Suprapubic skin (tissue), 3 donors: Measurements from ENCODE around the gene ARHGAP5.

Experiments used
- CTCF ChIP-seq, 2 donors: fragments of 200-600 bp in 1 of 2; fragments of 450-650 bp in 1 of 2; sonication (generic) in 1 of 2; IDR thresholded peaks; one replicate each; pipeline ENCODE4 v1.5.1; 2016 to 2019; ENCODE audit warnings: antibody characterized with exemption in 2 of 2, mild to moderate bottlenecking in 1 of 2, moderate library complexity in 1 of 2
- POLR2AphosphoS5 ChIP-seq, 3 donors: sonication (generic); formaldehyde crosslinking; IDR thresholded peaks; one replicate each; pipeline ENCODE4 v1.6.1; 2017; ENCODE audit warnings: antibody characterized with exemption in 3 of 3

- TF ChIP-seq CTCF (IDR thresholded peaks at IDR 0.05), result no peak
- no peak for TF ChIP-seq POLR2AphosphoS5 (IDR thresholded peaks at IDR 0.05)
Observed at GRCh38 chr14:32104803-32105202, 27.7 kb downstream of the ARHGAP5 start.
